K562 (cell line): Measurements from ENCODE around the gene PPP1CB. TPM values are rescaled to one million over a fixed set of nuclear protein-coding genes. Genes with fewer than 3 reads are reported as not detected.

ENCODE experiments used
- KAT2B ChIP-seq: IDR thresholded peaks from one replicate; pipeline ENCODE4 v1.6.1; 2012; ENCODE audit warnings: low read depth, mild to moderate bottlenecking, control low read depth, inconsistent platforms, low read length, moderate library complexity
- NONO ChIP-seq, 2 experiments: fragments of 200-400 bp in 1 of 2; fragments of 450-650 bp in 1 of 2; formaldehyde crosslinking in 1 of 2; IDR thresholded peaks; 2 replicates each; pipeline ENCODE4 v1.6.1; 2017; ENCODE audit warnings: low read depth in 2 of 2, mild to moderate bottlenecking in 2 of 2, moderate library complexity in 2 of 2, low read length in 1 of 2
- NR3C1 ChIP-seq: sonication (generic); formaldehyde crosslinking; IDR thresholded peaks from 2 replicates; pipeline ENCODE4 v1.8.1; 2022; ENCODE audit warnings: missing genetic modification reagents
- TRIM28 ChIP-seq: fragments of 450-650 bp; IDR thresholded peaks from 2 replicates; pipeline ENCODE4 v1.6.1; 2017
- ZNF174 ChIP-seq: fragments of 250-450 bp; sonication (Bioruptor Pico); IDR thresholded peaks from 2 replicates; pipeline ENCODE4 v1.4.0; 2020; ENCODE audit warnings: mild to moderate bottlenecking
- polyA plus RNA-seq, 8 experiments: library from polyadenylated mRNA; depleted of rRNA in 4 of 8; stranded (reverse) in 5 of 8; unstranded in 3 of 8; fragments of >200 nt; fragmentation: Nextera tagmentation in 2 of 8; fragmentation: Illumina TruSeq in 1 of 8; extraction: Ambion mirVana in 2 of 8; extraction: Trizol in 1 of 8; gene quantifications; 2 replicates each; pipeline versions ENCODE4 v1.2.1 to v1.2.3, GENCODE V29; 2011 to 2014; ENCODE audit warnings: inconsistent platforms in 1 of 8, missing spikeins in 1 of 8
- total RNA-seq, 7 experiments: library from RNA; depleted of rRNA in 6 of 7; stranded (reverse); fragments of >200 nt in 6 of 7; fragmentation: Illumina TruSeq in 2 of 7; extraction: Trizol in 2 of 7; gene quantifications; 2 replicates each; pipeline versions ENCODE4 v1.2.1 to v1.2.3, GENCODE V29; 2011 to 2021; ENCODE audit warnings: low replicate concordance in 1 of 7
- TF ChIP-seq, protein P1 (sequence below): IDR thresholded peaks from 3 replicates; pipeline ENCODE4 v1.6.1; 2011; ENCODE audit warnings: borderline replicate concordance, mild to moderate bottlenecking, moderate library complexity; ENCODE audit not compliant: insufficient read length; ENCODE audit errors: extremely low read depth
- TF ChIP-seq, protein P2 (sequence below), 2 experiments: IDR thresholded peaks in 1 of 2; conservative IDR thresholded peaks in 1 of 2; 2 replicates each; pipeline ENCODE4 v1.6.1; 2016; ENCODE audit warnings: low read depth in 2 of 2, mild to moderate bottlenecking in 1 of 2, missing compliant biosample characterization in 1 of 2, missing genetic modification characterization in 1 of 2, moderate library complexity in 1 of 2
- TF ChIP-seq, protein P3 (sequence below): fragments of 250-450 bp; sonication (Bioruptor Pico); IDR thresholded peaks from 2 replicates; pipeline ENCODE4 v1.4.0; 2020; ENCODE audit warnings: borderline replicate concordance

Gene PPP1CB
- total and polyA plus RNA-seq, 9 of the 15 experiments (the other 6 are each of a cell fraction or from before 2014, with no cell fraction given), result 25.6 to 118 (median 58.9) TPM

DNA sequence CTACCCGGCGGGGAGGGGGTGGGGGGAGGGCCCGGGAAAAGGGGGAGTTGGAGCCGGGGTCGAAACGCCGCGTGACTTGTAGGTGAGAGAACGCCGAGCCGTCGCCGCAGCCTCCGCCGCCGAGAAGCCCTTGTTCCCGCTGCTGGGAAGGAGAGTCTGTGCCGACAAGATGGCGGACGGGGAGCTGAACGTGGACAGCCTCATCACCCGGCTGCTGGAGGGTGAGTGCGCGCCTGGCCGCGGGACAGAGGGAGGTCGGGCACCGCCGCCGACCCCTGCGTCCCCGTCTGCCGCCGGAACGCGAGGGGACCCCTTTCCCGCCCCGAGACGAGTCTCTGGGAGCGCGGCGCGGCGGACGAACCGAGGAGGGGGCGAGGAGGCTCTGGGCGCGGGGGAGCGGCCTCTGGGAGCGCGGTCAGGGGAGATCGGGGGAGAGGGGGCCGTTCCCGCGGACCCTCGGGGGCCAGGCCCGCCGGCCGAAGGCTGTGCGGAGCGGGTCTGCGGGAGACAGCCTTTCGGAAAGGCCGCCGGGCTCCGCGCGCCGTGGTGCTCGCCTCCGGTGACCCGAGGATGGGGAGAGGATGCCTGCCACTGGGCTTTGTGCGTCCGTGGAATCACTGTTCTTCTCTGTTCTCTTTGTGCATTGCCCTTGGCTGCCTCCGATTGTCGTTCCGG is 463 bp downstream of the PPP1CB start (continued):
- TF ChIP-seq, protein P1, sequence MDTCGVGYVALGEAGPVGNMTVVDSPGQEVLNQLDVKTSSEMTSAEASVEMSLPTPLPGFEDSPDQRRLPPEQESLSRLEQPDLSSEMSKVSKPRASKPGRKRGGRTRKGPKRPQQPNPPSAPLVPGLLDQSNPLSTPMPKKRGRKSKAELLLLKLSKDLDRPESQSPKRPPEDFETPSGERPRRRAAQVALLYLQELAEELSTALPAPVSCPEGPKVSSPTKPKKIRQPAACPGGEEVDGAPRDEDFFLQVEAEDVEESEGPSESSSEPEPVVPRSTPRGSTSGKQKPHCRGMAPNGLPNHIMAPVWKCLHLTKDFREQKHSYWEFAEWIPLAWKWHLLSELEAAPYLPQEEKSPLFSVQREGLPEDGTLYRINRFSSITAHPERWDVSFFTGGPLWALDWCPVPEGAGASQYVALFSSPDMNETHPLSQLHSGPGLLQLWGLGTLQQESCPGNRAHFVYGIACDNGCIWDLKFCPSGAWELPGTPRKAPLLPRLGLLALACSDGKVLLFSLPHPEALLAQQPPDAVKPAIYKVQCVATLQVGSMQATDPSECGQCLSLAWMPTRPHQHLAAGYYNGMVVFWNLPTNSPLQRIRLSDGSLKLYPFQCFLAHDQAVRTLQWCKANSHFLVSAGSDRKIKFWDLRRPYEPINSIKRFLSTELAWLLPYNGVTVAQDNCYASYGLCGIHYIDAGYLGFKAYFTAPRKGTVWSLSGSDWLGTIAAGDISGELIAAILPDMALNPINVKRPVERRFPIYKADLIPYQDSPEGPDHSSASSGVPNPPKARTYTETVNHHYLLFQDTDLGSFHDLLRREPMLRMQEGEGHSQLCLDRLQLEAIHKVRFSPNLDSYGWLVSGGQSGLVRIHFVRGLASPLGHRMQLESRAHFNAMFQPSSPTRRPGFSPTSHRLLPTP, result no peak
- TF ChIP-seq ZNF174 (no peak), KAT2B (no peak), TRIM28 (no peak), NR3C1 (CRISPR knock-in tag) (0 out of 2 replicates have a peak, but pooled peaks have one; percentile 40), NONO (IDR thresholded peaks at IDR 0.05; ENCODE audit: low read depth in 2 of 2, low read length in 1 of 2) (peak in 1 of 2 experiments; percentile 60; a peak in 2 of 4 replicates)
- TF ChIP-seq, protein P2, sequence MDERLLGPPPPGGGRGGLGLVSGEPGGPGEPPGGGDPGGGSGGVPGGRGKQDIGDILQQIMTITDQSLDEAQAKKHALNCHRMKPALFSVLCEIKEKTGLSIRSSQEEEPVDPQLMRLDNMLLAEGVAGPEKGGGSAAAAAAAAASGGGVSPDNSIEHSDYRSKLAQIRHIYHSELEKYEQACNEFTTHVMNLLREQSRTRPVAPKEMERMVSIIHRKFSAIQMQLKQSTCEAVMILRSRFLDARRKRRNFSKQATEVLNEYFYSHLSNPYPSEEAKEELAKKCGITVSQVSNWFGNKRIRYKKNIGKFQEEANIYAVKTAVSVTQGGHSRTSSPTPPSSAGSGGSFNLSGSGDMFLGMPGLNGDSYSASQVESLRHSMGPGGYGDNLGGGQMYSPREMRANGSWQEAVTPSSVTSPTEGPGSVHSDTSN (CRISPR knock-in tag; IDR thresholded peaks at IDR 0.05; ENCODE audit: low read depth), result no peak
- TF ChIP-seq, protein P2 (tag; conservative IDR thresholded peaks at IDR 0.05; ENCODE audit: low read depth), result no peak
- TF ChIP-seq, protein P3, sequence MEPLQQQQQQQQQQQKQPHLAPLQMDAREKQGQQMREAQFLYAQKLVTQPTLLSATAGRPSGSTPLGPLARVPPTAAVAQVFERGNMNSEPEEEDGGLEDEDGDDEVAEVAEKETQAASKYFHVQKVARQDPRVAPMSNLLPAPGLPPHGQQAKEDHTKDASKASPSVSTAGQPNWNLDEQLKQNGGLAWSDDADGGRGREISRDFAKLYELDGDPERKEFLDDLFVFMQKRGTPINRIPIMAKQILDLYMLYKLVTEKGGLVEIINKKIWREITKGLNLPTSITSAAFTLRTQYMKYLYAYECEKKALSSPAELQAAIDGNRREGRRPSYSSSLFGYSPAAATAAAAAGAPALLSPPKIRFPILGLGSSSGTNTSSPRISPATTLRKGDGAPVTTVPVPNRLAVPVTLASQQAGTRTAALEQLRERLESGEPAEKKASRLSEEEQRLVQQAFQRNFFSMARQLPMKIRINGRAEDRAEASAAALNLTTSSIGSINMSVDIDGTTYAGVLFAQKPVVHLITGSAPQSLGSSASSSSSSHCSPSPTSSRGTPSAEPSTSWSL (CRISPR knock-in tag), result no peak
